IPS-NIHi7 (cell line): ENCODE measurements around the gene SACS.
"Not testable (repeated sequence)": the region's sequence is repeated elsewhere in the genome, so short reads cannot be mapped to it uniquely, and the experiment has no call there.

Experiments
- DNase-seq: peaks from one replicate; pipeline ENCODE4 v3.0.0; 2012; ENCODE audit warnings: mixed read lengths; ENCODE audit errors: extremely low spot score

The SACS gene

DNA sequence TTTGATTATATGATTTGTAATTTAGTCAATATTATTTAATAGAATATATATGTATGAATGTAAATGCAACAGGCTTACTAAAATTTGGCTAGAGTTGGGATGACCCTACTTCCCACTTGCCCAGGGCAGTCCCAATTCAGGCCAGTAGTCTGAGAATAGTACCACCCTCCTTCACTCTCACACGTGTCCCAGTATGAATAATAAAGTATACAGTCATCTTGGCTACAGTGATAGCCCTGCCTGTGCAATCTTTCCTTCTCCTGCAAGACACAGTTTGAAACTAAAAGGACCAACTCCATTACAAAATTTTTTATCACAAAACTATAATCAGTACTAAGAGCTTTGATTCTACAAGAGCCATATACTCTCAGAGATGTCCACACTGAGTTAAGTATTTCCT lies 76.2 kb downstream of the SACS start:
- DNase-seq = no peak

DNA sequence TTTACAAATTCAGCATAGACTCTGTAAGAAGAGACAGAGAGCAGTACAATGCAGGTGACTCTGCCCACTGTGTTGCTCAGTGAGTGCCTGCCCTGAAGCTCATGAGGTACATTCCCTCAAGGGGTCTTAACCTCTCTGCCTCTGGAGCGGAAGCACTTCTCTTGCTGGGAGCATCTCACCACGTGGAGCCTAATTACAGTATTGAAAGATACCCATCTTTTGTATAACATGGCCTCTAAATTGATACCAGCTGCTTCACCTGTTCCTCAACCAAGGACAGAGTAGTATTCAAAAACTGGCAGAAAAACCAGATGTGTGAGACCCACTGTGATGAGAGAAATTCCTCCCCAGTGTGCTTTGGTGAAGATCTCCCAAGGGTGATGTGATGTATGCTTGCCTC lies 77.1 kb downstream of the SACS start:
- DNase-seq = no peak

DNA sequence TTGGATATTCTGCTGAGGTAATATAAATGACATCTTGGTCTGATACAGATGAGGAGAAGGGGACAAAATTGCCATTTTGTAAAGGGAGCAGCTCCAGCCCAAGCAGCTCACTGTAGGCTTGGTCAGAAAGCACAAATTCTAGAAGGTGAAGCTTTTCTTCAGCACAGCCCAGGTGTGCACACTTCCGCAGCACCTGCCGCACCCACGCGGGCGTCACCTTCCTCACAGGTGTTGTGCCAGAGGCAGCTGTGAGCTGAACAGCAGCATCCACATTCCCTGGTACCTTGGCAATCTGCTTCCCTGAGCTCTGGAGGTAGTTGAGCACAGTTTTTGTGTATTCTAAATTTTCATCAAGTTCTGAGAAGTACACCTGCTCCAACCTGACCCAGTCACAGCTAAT lies 79.0 kb downstream of the SACS start:
- no peak for DNase-seq

GRCh38 chr13:23352161-23352560 lies 81.3 kb downstream of the SACS start:
- DNase-seq = no peak

DNA sequence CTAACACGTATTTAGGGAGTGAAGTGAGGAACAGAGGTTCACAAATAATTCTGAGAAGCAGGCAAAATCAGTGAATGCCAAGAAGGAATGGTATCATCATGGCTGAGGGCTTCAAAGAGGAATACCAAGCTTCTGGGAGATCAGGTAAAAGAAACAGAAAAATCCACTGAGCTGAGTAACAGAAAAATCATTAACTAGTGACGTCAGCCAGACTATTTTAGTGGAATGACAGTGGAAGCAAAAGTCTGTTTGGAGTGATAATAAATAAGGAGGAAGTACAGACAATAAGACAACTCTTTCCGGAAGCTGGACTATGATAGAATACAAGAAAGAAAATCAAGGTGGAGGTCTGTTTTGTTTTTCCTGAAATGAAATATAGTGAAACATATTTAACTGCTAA lies 83.5 kb downstream of the SACS start:
- DNase-seq = no peak

GRCh38 chr13:23349161-23349897 lies 84.2 kb downstream of the SACS start:
- no peak for DNase-seq

DNA sequence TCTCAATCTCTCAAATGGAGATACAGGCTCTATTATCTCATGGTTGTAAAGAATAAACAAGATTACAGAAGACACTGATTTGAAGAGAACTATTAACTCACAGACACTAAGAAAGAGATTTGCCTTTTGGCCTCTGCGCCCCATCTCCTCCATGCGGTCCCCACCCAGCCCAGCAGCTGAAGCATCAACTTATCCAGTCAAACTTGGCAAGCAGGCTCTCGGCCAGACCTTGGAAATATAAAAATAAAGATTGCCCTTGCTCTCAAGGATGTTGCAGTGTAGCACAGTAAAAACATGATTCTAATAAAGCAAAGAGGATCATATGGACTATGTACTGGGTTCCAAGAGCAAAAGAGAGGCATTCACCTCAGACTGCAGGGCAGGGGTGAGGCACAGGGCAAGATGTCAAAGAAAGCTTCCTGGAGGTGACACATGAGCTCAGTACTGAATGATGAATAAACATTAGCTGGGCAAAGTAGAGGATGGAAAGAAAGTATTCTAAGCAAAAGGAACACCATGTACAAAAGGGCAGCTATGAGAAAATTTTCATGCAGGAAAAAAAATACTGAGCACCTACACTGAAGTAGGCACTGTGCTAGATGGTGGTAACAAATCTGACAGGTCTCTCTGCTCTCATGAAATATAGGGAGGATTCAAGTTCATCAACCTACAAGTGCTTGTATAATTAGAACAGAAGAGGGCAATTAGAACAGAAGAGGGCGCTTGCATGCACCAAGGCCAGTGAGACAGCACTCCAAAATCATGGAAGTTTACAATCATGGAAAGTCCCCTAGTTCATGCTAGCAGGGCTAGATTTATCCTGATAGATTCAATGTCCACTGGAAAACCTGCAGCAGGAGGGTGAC lies 85.0 kb downstream of the SACS start:
- DNase-seq = peak; percentile 16

GRCh38 chr13:23347601-23348000 lies 85.9 kb downstream of the SACS start:
- DNase-seq = no peak

DNA sequence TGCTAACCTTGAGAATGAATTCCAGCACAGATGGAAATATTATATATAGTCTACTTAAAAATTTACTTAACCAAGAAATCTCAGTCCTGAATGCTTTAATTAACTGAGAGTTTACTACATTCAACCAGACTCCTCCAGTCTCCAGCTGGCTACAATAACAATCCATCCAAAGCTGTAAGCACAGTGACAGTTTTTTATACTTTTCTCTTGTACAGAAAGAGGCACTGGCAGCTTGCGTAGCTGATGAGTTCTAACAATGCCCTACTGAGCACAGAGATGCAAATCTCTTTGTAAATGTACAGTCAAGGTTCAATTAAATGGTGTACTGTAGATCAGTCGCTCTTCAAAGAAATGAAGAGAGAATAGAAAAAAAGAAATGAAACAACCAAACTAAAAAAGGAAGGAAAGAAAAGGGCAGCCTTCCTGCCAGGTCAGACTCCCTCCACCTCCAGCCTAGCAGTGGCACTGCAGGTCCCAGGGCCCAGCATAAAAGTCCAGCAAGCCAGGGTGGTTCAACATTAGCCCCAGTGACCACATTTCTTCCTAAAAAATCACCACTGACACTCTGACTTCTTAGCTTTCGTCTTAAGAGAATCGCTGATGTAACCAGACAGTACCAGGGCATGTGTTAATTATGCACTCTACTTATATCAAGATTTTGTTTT lies 88.4 kb downstream of the SACS start:
- no peak for DNase-seq

- DNase-seq = no peak
Observed at GRCh38 chr13:23339225-23339624, 94.3 kb downstream of the SACS start.

- DNase-seq = no peak
Observed at GRCh38 chr13:23330356-23330755, 103.1 kb downstream of the SACS start.

DNA sequence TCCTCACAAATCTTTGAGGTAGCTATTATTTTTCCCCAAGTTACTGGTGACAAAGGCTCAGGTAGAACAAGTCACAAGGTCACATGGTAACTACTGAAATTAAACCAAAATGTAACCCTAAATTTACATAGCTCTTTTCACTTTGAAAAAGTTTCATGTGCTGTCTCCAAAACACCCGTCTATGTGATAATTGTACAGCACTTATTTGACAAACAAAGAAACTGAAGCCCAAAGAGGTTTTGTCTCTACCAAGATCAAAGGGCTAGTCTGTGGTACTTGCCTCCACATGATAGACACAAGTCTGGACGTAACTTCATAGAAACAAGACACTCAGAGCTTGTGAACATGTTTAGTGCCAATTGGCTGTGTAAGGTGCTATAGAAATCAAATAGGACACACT lies 108.3 kb downstream of the SACS start:
- no peak for DNase-seq

- DNase-seq = no peak
Observed at GRCh38 chr13:23323946-23324709, 109.4 kb downstream of the SACS start.

DNA sequence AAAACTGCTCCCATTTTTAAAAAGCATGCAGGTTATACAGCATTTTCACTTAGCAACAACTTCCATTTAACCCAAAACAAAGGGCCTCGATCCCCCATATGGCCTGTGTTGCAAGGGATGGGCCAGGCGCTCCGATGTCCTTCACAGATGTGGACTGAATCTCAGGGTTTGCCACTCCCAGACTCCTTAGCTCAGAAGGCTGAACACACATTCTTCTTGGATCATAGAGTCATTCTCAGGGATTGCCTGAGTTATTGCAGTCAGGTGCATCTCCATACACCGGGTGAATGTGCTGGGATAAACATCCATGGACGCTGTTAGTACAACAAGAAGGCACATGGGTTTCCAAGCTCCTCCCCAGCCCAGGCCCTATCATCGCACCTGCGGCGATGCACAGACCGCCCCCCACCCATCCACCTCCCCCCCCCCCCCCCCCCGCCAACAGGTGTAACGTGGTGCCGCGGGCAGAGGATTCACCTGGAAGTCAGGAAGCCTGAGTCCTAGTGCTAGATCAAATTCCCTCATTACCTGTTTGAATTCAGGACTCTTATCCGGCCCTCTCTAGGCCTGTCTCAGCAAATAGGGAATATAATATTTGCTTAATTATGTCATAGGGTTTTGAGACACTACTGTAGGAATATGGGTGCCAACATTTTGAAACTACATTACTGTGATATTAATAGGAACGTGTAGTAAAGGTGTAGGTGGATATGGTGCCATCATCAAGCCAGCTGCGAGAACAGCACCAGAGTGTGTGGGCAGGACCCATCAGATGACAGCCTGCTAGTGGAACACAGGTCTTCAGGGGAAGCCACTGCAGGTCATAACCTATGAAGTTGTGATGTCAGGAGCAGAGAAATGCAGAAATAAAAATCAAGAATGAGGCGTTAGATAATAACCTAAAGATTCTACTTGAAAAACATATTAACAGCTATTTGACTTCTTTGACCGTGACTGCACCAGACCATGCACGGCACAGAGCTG lies 110.9 kb downstream of the SACS start:
- no peak for DNase-seq

GRCh38 chr13:23321535-23322241 lies 111.8 kb downstream of the SACS start:
- DNase-seq = no peak

- DNase-seq = no peak
Observed at GRCh38 chr13:23320926-23321534, 112.5 kb downstream of the SACS start.

- DNase-seq = no peak
Observed at GRCh38 chr13:23319883-23320224, 113.6 kb downstream of the SACS start.

DNA sequence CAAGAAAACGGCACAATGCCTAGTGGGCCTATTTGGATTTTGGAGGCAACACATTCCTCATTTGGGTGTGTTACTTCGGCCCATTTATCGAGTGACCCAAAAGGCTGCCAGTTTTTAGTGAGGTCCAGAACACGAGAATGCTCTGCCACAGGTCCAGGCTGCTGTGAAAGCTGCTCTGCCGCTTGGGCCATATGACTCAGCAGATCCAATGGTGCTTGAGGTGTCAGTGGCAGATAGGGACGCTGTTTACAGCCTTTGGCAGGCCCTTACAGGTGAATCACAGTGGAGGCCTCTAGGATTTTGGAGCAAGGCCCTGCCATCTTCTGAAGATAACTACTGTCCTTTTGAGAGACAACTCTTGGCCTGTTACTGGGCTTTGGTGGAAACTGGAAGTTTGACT lies 118.7 kb downstream of the SACS start:
- not testable (repeated sequence) for DNase-seq

GRCh38 chr13:23292586-23292985 lies 140.9 kb downstream of the SACS start:
- no peak for DNase-seq

GRCh38 chr13:23289917-23290357 lies 143.6 kb downstream of the SACS start:
- DNase-seq = no peak
